Chondrocyte (in vitro differentiated cells): ENCODE data around the gene SSH3. TPM values are rescaled to one million over a fixed set of nuclear protein-coding genes. Genes with fewer than 3 reads are reported as not detected.

Source experiments
- DNase-seq: peaks from one replicate; pipeline ENCODE4 v3.0.0; 2021; ENCODE audit warnings: mixed read lengths, low spot score
- H3K27ac Mint-ChIP-seq: one replicate; pipeline ENCODE4 v1.8.0; 2021; ENCODE audit warnings: mild to moderate bottlenecking, moderate library complexity, mixed read lengths; ENCODE audit not compliant: unreplicated experiment
- H3K27me3 Mint-ChIP-seq: 2 replicates; pipeline ENCODE4 v1.8.0; 2021; ENCODE audit warnings: low read depth, mixed read lengths
- H3K36me3 Mint-ChIP-seq: 2 replicates; pipeline ENCODE4 v1.8.0; 2021; ENCODE audit warnings: low read depth, mixed read lengths
- H3K4me1 Mint-ChIP-seq: 2 replicates; pipeline ENCODE4 v1.8.0; 2021; ENCODE audit warnings: low read depth, mild to moderate bottlenecking, mixed read lengths
- H3K4me3 Mint-ChIP-seq: one replicate; pipeline ENCODE4 v1.8.0; 2021; ENCODE audit warnings: mild to moderate bottlenecking, moderate library complexity, mixed read lengths; ENCODE audit not compliant: unreplicated experiment
- H3K9me3 Mint-ChIP-seq: 2 replicates; pipeline ENCODE4 v1.8.0; 2021; ENCODE audit warnings: low read depth, mixed read lengths
- total RNA-seq: library from RNA; stranded (reverse); gene quantifications from 3 replicates; pipeline ENCODE4 v1.2.1, GENCODE V29; 2021
- TF ChIP-seq, protein P1 (sequence below): fragments of 200-600 bp; sonication (generic); IDR thresholded peaks from 2 replicates; pipeline ENCODE4 v1.5.0; 2021; ENCODE audit warnings: antibody characterized with exemption, mild to moderate bottlenecking, moderate library complexity

Gene SSH3
- total RNA-seq, 1 donor from 2014 or later: 28.4 TPM

GRCh38 chr11:67282876-67283371, 20.4 kb upstream of the SSH3 start:
- Mint-ChIP-seq H3K4me1 (peaks cover 10% of the 10 kb centered on the region), H3K27me3 (no peaks in the 10 kb centered on the region), H3K4me3 (no peak overlapping the region), H3K36me3 (peaks cover 12% of the 10 kb centered on the region), H3K9me3 (no peaks in the 10 kb centered on the region), H3K27ac (no peak overlapping the region)
- TF ChIP-seq, protein P1, sequence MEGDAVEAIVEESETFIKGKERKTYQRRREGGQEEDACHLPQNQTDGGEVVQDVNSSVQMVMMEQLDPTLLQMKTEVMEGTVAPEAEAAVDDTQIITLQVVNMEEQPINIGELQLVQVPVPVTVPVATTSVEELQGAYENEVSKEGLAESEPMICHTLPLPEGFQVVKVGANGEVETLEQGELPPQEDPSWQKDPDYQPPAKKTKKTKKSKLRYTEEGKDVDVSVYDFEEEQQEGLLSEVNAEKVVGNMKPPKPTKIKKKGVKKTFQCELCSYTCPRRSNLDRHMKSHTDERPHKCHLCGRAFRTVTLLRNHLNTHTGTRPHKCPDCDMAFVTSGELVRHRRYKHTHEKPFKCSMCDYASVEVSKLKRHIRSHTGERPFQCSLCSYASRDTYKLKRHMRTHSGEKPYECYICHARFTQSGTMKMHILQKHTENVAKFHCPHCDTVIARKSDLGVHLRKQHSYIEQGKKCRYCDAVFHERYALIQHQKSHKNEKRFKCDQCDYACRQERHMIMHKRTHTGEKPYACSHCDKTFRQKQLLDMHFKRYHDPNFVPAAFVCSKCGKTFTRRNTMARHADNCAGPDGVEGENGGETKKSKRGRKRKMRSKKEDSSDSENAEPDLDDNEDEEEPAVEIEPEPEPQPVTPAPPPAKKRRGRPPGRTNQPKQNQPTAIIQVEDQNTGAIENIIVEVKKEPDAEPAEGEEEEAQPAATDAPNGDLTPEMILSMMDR: no peak
- DNase-seq: peak; percentile 77

GRCh38 chr11:67283481-67283963, 19.8 kb upstream of the SSH3 start:
- Mint-ChIP-seq H3K36me3 (peaks cover 12% of the 10 kb centered on the region), H3K4me3 (no peak overlapping the region), H3K27me3 (no peaks in the 10 kb centered on the region), H3K9me3 (no peaks in the 10 kb centered on the region), H3K27ac (no peak overlapping the region), H3K4me1 (peaks cover 12% of the 10 kb centered on the region)
- DNase-seq: peak; percentile 72
- TF ChIP-seq, protein P1: no peak

DNA sequence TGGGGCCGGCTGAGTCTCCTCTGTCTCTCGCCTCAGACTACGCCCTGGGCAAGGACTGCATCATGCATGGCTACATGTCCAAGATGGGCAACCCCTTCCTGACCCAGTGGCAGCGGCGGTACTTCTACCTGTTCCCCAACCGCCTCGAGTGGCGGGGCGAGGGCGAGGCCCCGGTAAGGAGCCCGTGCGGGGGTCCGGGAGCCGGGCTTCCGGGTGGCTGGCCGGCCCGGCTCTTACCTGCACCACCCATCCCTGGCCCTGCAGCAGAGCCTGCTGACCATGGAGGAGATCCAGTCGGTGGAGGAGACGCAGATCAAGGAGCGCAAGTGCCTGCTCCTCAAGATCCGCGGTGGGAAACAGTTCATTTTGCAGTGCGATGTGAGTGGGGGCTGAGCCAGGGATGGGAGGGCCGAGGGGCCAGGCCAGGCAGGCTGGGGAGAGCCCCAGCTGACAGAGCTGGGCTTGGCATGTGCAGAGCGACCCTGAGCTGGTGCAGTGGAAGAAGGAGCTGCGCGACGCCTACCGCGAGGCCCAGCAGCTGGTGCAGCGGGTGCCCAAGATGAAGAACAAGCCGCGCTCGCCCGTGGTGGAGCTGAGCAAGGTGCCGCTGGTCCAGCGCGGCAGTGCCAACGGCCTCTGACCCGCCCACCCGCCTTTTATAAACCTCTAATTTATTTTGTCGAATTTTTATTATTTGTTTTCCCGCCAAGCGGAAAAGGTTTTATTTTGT, 18.4 kb upstream of the SSH3 start:
- DNase-seq: no peak
- Mint-ChIP-seq H3K36me3 (peaks cover 8% of the 10 kb centered on the region), H3K9me3 (no peaks in the 10 kb centered on the region), H3K4me3 (no peak overlapping the region), H3K27ac (peak overlapping the region; percentile 22), H3K27me3 (no peaks in the 10 kb centered on the region), H3K4me1 (peaks cover 16% of the 10 kb centered on the region)
- TF ChIP-seq, protein P1: no peak

- TF ChIP-seq, protein P1: no peak
- H3K4me1 Mint-ChIP-seq: peaks cover 22% of the 10 kb centered on the region
- no peak overlapping the region for H3K27ac Mint-ChIP-seq
- peaks cover 5% of the 10 kb centered on the region for H3K36me3 Mint-ChIP-seq
- DNase-seq: no peak
- no peak overlapping the region for H3K4me3 Mint-ChIP-seq
- H3K27me3 Mint-ChIP-seq: no peaks in the 10 kb centered on the region
- no peaks in the 10 kb centered on the region for H3K9me3 Mint-ChIP-seq
Measured at GRCh38 chr11:67285541-67286498, 17.5 kb upstream of the SSH3 start.
